IMR-90 (cell line): ENCODE measurements around the gene STARD13. TPM values are rescaled to one million over a fixed set of nuclear protein-coding genes. Genes with fewer than 3 reads are reported as not detected.

Experiments used
- ATAC-seq: fragments of 200-7000 bp; cut with Tn5 transposase; 2 replicates; pipeline ENCODE4 v1.9.1; 2020; ENCODE audit warnings: low read depth, mild to moderate bottlenecking, moderate library complexity
- BruUV-seq: library from RNA; stranded (reverse); fragments of 400-500 nt; replicated peaks from 2 replicates; lab custom pipeline; 2021; lab: Mats Ljungman, UMichigan
- CTCF ChIA-PET: fragments of 300-600 bp; formaldehyde crosslinking; extraction: SDS; loops from one replicate; lab custom pipeline; 2021; ENCODE audit warnings: antibody characterized with exemption; lab: Yijun Ruan, JAX
- POLR2A ChIA-PET: fragments of 300-600 bp; sonication (Branson Sonifier 250); formaldehyde crosslinking; loops from one replicate; lab custom pipeline; 2022; ENCODE audit warnings: antibody characterized with exemption; ENCODE audit not compliant: unreplicated experiment; lab: Charles Lee
- DNase-seq: peaks from one replicate; pipeline ENCODE4 v3.0.0; 2013
- H2AFZ ChIP-seq: replicated peaks from 2 replicates; pipeline ENCODE3; 2013; ENCODE audit warnings: low read length, mild to moderate bottlenecking; ENCODE audit not compliant: poor library complexity
- H2AK5ac ChIP-seq: 2 replicates; pipeline ENCODE4 v1.6.1; 2013; ENCODE audit warnings: low read depth, low read length, inconsistent platforms
- H2AK9ac ChIP-seq: replicated peaks from 2 replicates; pipeline ENCODE3; 2013; ENCODE audit warnings: mild to moderate bottlenecking, low read depth, low read length, moderate library complexity; ENCODE audit not compliant: poor library complexity
- H2BK120ac ChIP-seq: 2 replicates; pipeline ENCODE4 v1.6.1; 2013; ENCODE audit warnings: low read depth, low read length, inconsistent platforms
- H2BK15ac ChIP-seq: 3 replicates; pipeline ENCODE4 v1.6.1; 2013; ENCODE audit warnings: low read depth, low read length, inconsistent platforms
- H2BK20ac ChIP-seq: 2 replicates; pipeline ENCODE4 v1.6.1; 2013; ENCODE audit warnings: low read depth, mild to moderate bottlenecking, inconsistent platforms, low read length, moderate library complexity
- H2BK5ac ChIP-seq: 2 replicates; pipeline ENCODE4 v1.6.1; 2013; ENCODE audit warnings: mild to moderate bottlenecking, low read depth, low read length, inconsistent platforms; ENCODE audit not compliant: poor library complexity, severe bottlenecking
- H3K14ac ChIP-seq: replicated peaks from 2 replicates; pipeline ENCODE4 v1.6.1; 2013; ENCODE audit warnings: low read depth, low read length, inconsistent platforms
- H3K18ac ChIP-seq: 2 replicates; pipeline ENCODE4 v1.6.1; 2013; ENCODE audit warnings: low read depth, low read length, control low read depth
- H3K23ac ChIP-seq: 2 replicates; pipeline ENCODE4 v1.6.1; 2013; ENCODE audit warnings: low read depth, low read length, inconsistent platforms
- H3K27ac ChIP-seq: 2 replicates; pipeline ENCODE4 v1.5.1; 2013; ENCODE audit warnings: mild to moderate bottlenecking, control low read depth, low read length; ENCODE audit not compliant: insufficient read depth
- H3K27me3 ChIP-seq: 2 replicates; pipeline ENCODE4 v1.6.1; 2013; ENCODE audit warnings: low read length; ENCODE audit not compliant: control insufficient read depth, insufficient read depth
- H3K36me3 ChIP-seq: 2 replicates; pipeline ENCODE4 v1.6.1; 2013; ENCODE audit warnings: low read length, mixed read lengths; ENCODE audit not compliant: control insufficient read depth, insufficient read depth
- H3K4ac ChIP-seq: 2 replicates; pipeline ENCODE4 v1.6.1; 2013; ENCODE audit warnings: low read depth, low read length, inconsistent platforms
- H3K4me1 ChIP-seq: 2 replicates; pipeline ENCODE4 v1.6.1; 2013; ENCODE audit warnings: low read length, mixed read lengths; ENCODE audit not compliant: control insufficient read depth, insufficient read depth
- H3K4me2 ChIP-seq: 2 replicates; pipeline ENCODE4 v1.6.1; 2013; ENCODE audit warnings: low read depth, mild to moderate bottlenecking, control low read depth, low read length, moderate library complexity
- H3K4me3 ChIP-seq: 2 replicates; pipeline ENCODE4 v1.5.1; 2013; ENCODE audit warnings: low read depth, mild to moderate bottlenecking, control low read depth, low read length, moderate library complexity; ENCODE audit not compliant: insufficient read depth
- H3K56ac ChIP-seq: 2 replicates; pipeline ENCODE4 v1.6.1; 2013; ENCODE audit warnings: low read length, inconsistent platforms; ENCODE audit not compliant: insufficient read depth; ENCODE audit errors: extremely low read depth
- H3K79me1 ChIP-seq, 2 experiments: 2 replicates each; pipeline ENCODE4 v1.6.1; 2013; ENCODE audit warnings: low read length in 2 of 2, inconsistent platforms in 1 of 2, low read depth in 1 of 2
- H3K9ac ChIP-seq: 2 replicates; pipeline ENCODE4 v1.6.1; 2013; ENCODE audit warnings: low read depth, low read length, control low read depth
- H3K9me1 ChIP-seq: 2 replicates; pipeline ENCODE4 v1.6.1; 2013; ENCODE audit warnings: low read length, inconsistent platforms; ENCODE audit not compliant: insufficient read depth
- H3K9me3 ChIP-seq: 2 replicates; pipeline ENCODE4 v1.6.1; 2013; ENCODE audit warnings: low read length; ENCODE audit not compliant: control insufficient read depth, insufficient read depth
- H4K20me1 ChIP-seq: 2 replicates; pipeline ENCODE4 v1.6.1; 2013; ENCODE audit warnings: low read length, inconsistent platforms; ENCODE audit not compliant: insufficient read depth
- H4K5ac ChIP-seq: 2 replicates; pipeline ENCODE4 v1.6.1; 2013; ENCODE audit warnings: mild to moderate bottlenecking, low read depth, low read length, control low read depth
- H4K8ac ChIP-seq, 2 experiments: 2 replicates each; pipeline ENCODE4 v1.6.1; 2013; ENCODE audit warnings: low read depth in 2 of 2, low read length in 2 of 2, control low read depth in 1 of 2, inconsistent platforms in 1 of 2
- H4K91ac ChIP-seq: 2 replicates; pipeline ENCODE4 v1.6.1; 2013; ENCODE audit warnings: low read depth, low read length, inconsistent platforms; ENCODE audit not compliant: insufficient read depth
- RAD21 ChIP-seq: IDR thresholded peaks from 2 replicates; pipeline ENCODE4 v1.6.1; 2012; ENCODE audit warnings: low read length, improper control_type of control experiment
- RFX5 ChIP-seq: IDR thresholded peaks from 2 replicates; pipeline ENCODE4 v1.8.0; 2012; ENCODE audit warnings: low read depth, mild to moderate bottlenecking, low read length, moderate library complexity
- WGBS, 2 experiments: methylation state at CpG; one replicate each; pipeline versions ENCODE4 v1.1.5 to v1.1.7; 2013; ENCODE audit warnings: missing lambda C conversion rate in 2 of 2; ENCODE audit not compliant: insufficient read length in 1 of 2; ENCODE audit errors: extremely low coverage in 2 of 2; 5-methylcytosine and 5-hydroxymethylcytosine counted together
- dilution Hi-C: fragments of 300-500 bp; cut with HindIII; formaldehyde crosslinking; loops from one replicate; pipeline ENCODE4 v1.14.3; 2018; ENCODE audit warnings: low sequenced_read_pairs; ENCODE audit not compliant: unreplicated experiment
- in situ Hi-C: fragments of 300-500 bp; cut with MboI; formaldehyde crosslinking; loops from 3 replicates; pipeline ENCODE4 v1.14.3; 2019; ENCODE audit warnings: low sequenced_read_pairs, inconsistent platforms, mixed read lengths
- intact Hi-C: fragments of 100-400 bp; cut with micrococcal nuclease; formaldehyde crosslinking; loops from 2 replicates; pipeline ENCODE4 v1.10.0; 2022
- polyA plus RNA-seq, 3 experiments: library from polyadenylated mRNA; depleted of rRNA; stranded (reverse); fragments of >200 nt; gene quantifications; 2 replicates each; pipeline ENCODE4 v1.2.3, GENCODE V29; 2012; ENCODE audit warnings: low replicate concordance in 1 of 3
- total RNA-seq: library from RNA; depleted of rRNA; stranded (reverse); fragments of >200 nt; gene quantifications from 2 replicates; pipeline ENCODE4 v1.2.3, GENCODE V29; 2012

The STARD13 gene
- total and polyA plus RNA-seq, 2 of the 4 experiments (the other 2 are of a cell fraction): 23.6 to 46.6 TPM

- DNase-seq (no peak), ATAC-seq (no peak)
- intact Hi-C loops: no loop called here
- Histone ChIP-seq H3K4me3 (no peak overlapping the region), H2BK120ac (no peak overlapping the region), H3K27me3 (no peaks in the 10 kb centered on the region), H2AK5ac (no peak overlapping the region), H3K4me2 (no peak overlapping the region), H2AK9ac (no peak overlapping the region), H3K9me1 (peaks cover 50% of the 10 kb centered on the region), H3K18ac (no peak overlapping the region), H3K14ac (no peak overlapping the region), H2BK20ac (no peak overlapping the region), H2AFZ (no peak overlapping the region), H3K36me3 (peaks cover 9% of the 10 kb centered on the region), H3K9me3 (no peaks in the 10 kb centered on the region), H2BK5ac (no peak overlapping the region), H4K20me1 (peaks cover 39% of the 10 kb centered on the region), H4K5ac (no peak overlapping the region), H3K79me1 (peaks cover 49 to 84% of the 10 kb centered on the region in 2 experiments), H3K23ac (no peak overlapping the region), H4K91ac (no peak overlapping the region), H3K27ac (no peak overlapping the region), H3K4me1 (peaks cover 33% of the 10 kb centered on the region), H4K8ac (no peak overlapping the region), H2BK15ac (no peak overlapping the region), H3K4ac (no peak overlapping the region), H3K9ac (no peak overlapping the region), H3K56ac (no peak overlapping the region)
- ChIA-PET CTCF (interaction anchor here (1.2 kb wide), 1 partner anchor 23 kb away, joined by 3 read pairs; no protein-coding TSS in a partner anchor), POLR2A (interaction anchor here (0.6 kb wide), 1 partner anchor 142 kb away, joined by 3 read pairs; no protein-coding TSS in a partner anchor)
- TF ChIP-seq RFX5: no peak
- TF ChIP-seq RAD21: no peak
- WGBS, 2 experiments: no CpG with 5 or more reads among the region's 2 CpGs
- no TSS peak for BruUV-seq
- dilution Hi-C loops: no loop called here
- in situ Hi-C loops: no loop called here
Measured at GRCh38 chr13:33184530-33184929, 101.0 kb downstream of the STARD13 start.
